GM12865 (cell line): Measurements from ENCODE around the gene CLDN9.

Experiments used
- DNase-seq: peaks from one replicate; pipeline ENCODE4 v3.0.0; 2010; ENCODE audit warnings: low read depth
- H3K4me3 ChIP-seq: 2 replicates; pipeline ENCODE4 v1.5.1; 2011; ENCODE audit warnings: mild to moderate bottlenecking, low read depth, low read length, control low read depth
- TF ChIP-seq, protein P1 (sequence below): IDR thresholded peaks from 2 replicates; pipeline ENCODE4 v1.5.1; 2011; ENCODE audit warnings: low read length, control low read depth, low read depth, inconsistent platforms; ENCODE audit not compliant: insufficient read depth; ENCODE audit errors: missing control alignments

The CLDN9 gene

DNA sequence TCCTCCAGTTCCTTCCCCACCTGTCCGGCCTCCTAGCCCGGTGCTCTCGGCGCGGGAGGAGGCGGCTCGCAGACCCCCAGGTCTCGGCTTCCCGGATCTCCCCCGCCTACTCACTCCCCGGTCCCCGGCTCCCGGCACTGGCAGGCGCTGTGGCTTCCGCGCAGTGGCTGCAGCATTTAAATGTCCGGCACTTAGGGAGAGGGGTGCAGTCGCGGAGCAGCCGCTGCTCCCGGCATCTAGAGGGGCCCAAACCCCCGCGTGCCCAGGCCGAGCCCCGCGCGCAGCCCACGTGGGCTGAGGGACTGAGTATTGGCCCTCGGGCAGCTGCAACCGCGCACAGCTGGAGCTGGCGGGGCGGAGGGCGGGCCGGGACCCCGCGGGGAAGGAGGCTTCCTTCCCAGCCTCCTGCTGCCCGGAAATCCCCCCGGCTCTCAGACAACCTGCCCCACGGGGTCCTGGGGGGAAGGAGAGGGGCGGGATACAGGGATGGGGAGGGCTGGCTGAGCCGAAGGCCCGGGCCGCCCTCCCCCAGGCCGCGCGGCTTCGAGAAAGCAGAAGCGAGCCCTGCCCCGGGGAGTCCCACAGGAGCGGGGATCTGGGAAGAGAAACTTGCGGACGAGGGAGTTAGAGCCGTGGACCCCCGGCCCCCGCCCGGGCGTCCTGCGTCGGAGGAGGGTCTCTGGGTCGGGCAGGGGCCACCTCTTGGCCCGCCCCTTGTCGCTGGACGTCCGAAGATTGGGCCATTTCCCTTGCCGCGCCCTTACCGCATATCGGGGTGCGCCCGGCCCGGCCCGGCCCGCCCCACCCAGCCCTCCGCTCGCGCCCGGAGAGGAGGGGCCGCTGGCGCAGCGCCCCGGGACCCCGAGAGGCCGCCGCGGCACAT, 33.3 kb downstream of the CLDN9 start, which contains the start of gene MMP25:
MMP25 (plus strand) TSS at position 804 of the 883 bp plus-strand sequence. CDS start 357 bp downstream, outside the sequence.
- DNase-seq, result no peak
- peak within 1 kb of the TSS; percentile 45 for H3K4me3 ChIP-seq
- TF ChIP-seq, protein P1, sequence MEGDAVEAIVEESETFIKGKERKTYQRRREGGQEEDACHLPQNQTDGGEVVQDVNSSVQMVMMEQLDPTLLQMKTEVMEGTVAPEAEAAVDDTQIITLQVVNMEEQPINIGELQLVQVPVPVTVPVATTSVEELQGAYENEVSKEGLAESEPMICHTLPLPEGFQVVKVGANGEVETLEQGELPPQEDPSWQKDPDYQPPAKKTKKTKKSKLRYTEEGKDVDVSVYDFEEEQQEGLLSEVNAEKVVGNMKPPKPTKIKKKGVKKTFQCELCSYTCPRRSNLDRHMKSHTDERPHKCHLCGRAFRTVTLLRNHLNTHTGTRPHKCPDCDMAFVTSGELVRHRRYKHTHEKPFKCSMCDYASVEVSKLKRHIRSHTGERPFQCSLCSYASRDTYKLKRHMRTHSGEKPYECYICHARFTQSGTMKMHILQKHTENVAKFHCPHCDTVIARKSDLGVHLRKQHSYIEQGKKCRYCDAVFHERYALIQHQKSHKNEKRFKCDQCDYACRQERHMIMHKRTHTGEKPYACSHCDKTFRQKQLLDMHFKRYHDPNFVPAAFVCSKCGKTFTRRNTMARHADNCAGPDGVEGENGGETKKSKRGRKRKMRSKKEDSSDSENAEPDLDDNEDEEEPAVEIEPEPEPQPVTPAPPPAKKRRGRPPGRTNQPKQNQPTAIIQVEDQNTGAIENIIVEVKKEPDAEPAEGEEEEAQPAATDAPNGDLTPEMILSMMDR, result no peak

GRCh38 chr16:3046641-3047386, 34.1 kb downstream of the CLDN9 start:
- no peak overlapping the region for H3K4me3 ChIP-seq
- TF ChIP-seq, protein P1, result no peak
- no peak for DNase-seq

DNA sequence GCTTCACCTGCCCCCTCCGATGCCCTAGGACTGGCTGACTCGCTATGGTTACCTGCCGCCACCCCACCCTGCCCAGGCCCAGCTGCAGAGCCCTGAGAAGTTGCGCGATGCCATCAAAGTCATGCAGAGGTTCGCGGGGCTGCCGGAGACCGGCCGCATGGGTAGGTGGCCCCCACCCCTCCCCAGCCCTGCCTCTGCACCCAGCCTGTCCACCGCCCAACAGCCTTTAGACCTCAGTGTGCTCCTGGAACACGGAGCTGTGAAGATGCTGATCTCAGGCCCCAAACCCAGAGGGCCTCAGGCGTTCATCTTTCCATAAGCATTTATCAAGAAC, 34.6 kb downstream of the CLDN9 start:
- H3K4me3 ChIP-seq, result no peak overlapping the region
- TF ChIP-seq, protein P1, result no peak
- no peak for DNase-seq

- TF ChIP-seq, protein P1, result no peak
- DNase-seq, result no peak
- H3K4me3 ChIP-seq, result no peak overlapping the region
Measured at GRCh38 chr16:3049921-3050481, 37.3 kb downstream of the CLDN9 start.

- H3K4me3 ChIP-seq, result no peak overlapping the region
- DNase-seq, result no peak
- TF ChIP-seq, protein P1, result no peak
Measured at GRCh38 chr16:3050487-3050886, 37.8 kb downstream of the CLDN9 start.

DNA sequence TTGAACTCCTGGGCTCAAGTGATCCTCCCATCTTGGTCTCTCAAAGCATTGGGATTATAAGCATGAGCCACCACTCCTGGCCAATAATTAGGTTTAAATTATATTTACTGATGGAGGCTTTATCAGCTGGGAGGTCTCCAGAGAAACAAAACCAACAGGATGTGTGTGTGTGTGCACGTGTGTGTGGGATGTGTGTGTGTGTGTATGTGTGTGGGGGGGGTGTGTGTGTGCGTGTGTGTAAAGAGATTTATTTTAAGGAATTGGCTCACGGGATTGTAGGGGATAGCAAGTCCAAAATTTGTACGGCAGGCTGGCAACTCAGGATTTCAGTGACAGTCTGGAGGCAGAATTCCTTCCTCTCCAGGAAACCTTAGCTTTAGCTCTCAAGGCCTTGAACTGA, 38.3 kb downstream of the CLDN9 start:
- DNase-seq, result no peak
- TF ChIP-seq, protein P1, result no peak
- no peak overlapping the region for H3K4me3 ChIP-seq
